Superior temporal gyrus (tissue), 1 donor: ENCODE measurements around the gene FHIT.

Experiments used
- DNase-seq: peaks from one replicate; pipeline ENCODE4 v3.0.0-alpha.2; 2016; ENCODE audit errors: extremely low spot score

The FHIT gene

DNA sequence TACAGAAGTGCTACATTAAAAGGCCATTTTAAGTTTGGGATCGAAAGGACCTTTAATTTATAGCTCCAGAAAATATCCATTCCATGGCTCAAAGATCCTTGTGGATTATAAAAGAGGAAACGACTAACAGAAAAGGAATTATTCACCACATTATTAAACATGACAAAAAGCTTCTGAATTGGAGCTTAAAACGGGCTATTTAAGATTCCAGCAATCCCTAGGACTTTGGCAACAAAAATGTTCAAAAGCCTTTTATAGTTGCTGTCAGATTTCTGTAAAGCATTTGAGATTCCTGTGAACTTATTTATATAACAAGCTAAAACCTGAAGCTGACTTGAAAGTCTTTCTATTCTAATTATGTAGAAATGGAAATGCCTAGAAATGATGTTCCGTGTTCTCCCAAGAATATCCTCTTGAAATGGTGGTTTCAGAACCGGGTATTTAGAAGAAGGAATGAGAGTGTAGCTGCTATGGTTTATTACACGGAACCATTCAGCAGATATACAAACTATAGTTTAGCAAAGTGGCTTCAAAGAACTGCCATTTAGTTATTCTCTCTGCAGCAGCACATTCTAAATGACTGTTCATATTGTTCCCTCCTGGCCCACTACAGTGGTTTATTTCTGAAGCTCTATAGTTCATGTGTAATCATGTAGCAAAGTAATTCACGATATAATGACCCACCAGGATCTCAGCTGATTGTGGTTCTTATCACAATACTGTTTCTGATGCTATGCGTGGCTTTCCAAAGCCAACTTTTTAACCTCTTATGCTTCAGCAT lies 961.7 kb downstream of the FHIT start:
- peak; percentile 62 for DNase-seq

DNA sequence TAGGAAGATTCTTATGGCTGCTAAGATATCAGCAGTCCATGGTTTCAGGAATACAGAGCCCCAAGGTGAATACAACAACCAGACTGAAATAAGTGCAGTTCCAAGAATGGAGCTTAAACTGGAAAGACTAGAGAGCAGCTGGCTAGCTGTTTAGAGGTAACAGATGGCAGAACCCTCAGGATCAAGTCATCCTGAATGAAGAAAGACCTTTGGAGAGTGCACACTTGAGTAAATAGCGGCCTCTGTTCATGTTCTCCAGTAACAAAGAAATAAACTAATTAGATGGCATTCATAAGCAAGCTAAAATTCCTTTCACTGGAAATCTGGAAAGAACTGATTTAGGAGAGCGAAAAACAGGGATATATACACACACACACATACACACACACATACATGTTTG lies 968.4 kb downstream of the FHIT start:
- DNase-seq = no peak

DNA sequence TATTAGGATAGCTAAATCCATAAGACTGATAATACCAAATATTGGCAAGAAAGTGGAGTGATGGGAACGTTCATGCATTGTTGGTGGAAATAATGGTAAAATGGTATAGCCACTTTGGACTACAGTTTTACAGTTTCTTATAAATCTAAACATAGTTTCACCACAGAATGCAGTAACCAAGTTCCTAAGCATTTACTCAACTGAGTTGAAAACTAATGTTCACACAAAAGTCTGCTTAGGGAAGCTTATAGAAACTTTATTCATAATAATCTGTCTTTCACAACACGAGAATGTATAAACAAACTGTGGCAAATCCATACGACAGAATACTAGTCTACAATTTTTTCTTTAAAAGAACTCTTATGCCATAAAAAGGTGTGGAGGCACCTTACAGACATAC lies 969.3 kb downstream of the FHIT start:
- no peak for DNase-seq

DNA sequence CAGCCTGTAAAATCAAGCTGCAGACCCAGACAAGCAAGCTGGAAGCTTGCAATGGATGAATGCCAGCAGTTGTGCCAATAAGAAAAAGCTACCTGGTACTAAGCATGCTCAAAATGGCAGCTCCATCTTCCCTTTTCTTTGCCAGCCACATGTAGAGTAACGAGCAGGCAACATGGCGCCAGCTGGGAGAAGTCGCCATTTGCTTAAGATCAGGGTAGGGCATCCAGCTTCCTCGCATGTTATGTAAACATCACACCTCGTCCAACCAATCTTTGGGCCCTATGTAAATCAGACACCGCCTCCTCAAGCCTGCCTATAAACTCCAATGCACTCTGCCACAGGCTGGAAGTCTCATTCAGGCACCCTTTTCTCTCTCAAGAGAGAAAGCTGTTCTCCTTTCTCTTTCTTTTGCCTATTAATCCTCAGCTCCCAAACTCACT lies 973.9 kb downstream of the FHIT start:
- no peak for DNase-seq

DNA sequence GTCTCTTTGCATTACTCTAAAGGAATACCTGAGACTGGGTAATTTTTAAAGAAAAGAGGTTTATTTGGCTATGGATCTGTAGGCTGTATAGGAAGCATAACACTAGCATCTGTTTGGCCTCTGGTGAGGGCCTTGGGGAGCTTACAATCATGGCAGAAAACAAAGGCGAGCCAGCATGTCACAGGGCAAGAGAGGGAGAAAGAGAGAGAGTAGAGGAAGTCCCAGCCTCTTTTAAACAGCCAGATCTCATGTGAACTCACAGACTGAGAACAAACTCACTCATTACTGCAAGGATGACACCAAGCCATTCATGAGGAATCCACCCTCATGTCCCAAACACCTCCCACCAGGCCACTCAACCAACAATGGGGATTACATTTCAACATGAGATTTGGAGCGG lies 974.6 kb downstream of the FHIT start:
- DNase-seq = no peak

DNA sequence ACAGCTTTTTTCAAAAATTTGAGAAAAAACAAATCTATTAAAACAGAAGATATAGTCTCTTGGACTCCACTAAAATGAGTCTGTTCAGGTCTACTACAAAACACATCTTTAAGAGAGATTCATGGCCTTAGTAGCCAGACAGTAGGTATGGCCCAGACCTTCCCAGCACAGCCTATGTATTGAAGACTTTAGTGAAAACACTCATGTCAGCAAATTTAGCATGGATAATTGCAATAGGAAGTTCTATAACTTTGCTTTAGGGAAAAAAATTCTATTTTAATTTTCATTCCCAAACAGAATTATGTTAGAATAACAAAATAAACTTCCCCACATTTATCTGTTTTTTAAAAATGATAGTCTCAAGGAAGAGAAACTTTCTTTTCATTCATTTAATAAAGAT lies 976.6 kb downstream of the FHIT start:
- DNase-seq = no peak

DNA sequence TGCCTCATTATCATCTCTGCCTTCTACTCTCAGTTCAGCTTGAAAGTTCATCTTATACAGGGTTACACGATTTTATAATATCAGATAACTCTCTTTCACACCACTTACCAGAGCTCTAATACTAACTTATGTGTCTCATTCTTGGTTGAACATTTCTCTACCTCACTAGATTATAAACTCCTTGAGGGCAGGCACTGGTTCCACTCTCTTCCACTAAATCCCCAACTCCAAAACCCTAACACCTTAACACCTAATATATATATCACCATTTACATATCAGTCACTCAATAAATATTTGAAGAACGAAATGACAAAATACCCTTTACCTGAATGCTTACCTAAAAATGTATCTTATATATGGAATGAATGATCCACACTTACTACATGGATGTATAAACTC lies 977.2 kb downstream of the FHIT start:
- no peak for DNase-seq

DNA sequence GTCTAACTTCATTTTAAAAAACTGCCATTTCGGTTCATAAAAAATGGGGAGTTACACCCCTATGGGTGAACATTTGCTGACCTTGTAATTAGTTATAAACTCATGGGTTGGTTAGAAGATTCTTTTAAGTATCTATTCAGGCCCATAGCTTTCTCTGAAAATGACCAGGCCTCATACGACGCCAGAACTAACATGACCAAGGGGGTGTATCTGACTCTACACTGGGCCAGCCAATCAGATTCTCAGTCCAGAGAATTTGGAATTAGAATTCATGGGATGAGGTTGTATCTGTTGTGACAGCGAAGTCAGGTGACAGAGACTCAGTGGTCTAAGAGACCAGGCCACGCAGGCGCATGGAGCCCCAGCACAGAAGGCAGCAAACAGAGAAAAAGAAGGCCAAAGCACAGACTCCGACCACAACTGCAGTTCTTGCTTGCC lies 981.4 kb downstream of the FHIT start:
- DNase-seq = no peak

DNA sequence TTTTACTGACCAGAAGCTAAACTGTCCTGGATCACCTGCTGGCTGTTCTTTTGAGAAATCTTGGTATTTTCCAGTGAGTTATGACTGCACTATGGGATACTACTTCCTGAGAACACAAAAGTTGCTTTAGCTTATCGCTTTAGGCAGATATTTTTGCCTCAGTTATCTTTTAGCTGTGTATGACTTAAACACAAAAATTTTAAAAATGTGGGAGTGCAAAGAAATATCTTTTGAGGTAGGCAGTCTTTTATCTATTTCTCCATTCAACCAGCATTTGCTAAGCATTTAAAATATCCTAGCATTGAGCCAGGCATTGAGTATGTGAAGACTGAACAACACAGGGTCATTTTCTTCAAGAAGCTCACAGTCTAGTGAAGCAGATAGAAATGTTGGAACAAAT lies 981.9 kb downstream of the FHIT start:
- DNase-seq = no peak

DNA sequence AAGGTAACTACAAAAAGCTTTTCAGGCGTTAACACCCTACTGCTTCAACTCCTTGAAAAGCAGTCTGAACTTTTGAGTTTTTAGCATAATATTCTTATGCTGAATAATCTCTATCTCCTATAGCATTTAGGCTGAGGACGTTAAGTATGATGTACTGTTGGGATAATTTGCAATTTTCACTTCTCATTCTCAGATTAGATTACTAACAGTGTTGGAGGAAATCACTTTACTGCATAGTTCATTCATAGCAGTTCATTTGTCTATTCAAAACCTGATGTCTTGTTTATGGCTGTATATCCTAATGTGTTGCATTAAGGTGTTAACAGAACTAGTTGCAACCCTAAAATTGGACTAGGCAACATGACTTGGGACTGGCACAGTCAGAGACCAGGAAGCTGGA lies 983.1 kb downstream of the FHIT start:
- no peak for DNase-seq

DNA sequence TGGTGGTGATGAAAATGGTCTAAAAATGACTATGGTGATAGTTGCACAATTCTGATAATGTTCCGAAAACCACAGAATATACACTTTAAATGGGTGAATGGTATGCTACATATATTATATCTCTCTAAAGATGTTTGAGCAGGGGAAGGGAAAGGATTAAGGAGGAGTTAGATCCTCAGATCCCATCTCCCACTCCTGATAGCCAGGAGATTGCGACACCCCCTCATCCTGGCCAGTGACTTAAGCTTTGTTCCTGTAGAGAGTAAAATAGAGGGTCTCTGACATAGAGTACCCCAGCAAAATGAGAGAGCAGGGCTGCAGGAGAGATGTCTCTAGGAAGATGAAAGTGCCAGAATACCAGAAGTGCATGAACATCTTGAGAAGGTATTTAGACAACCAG lies 984.8 kb downstream of the FHIT start:
- no peak for DNase-seq

DNA sequence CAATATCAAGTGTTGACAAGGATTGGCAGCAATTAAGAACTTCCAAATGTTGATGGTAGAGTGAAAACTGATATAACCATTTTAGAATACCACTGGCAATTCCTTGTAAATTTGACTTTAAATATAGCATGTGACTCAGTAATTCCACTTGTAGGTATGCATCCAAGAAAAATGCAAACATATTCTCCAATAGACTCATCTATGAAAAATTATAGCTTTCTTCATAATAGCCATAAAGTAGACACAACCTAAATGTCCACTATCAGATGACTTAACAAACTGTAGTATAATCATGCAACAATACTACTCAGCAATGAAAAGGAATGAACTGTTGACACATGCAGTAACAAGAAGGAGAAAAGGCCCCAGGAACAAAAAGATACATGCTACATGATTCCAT lies 988.1 kb downstream of the FHIT start:
- DNase-seq = no peak

DNA sequence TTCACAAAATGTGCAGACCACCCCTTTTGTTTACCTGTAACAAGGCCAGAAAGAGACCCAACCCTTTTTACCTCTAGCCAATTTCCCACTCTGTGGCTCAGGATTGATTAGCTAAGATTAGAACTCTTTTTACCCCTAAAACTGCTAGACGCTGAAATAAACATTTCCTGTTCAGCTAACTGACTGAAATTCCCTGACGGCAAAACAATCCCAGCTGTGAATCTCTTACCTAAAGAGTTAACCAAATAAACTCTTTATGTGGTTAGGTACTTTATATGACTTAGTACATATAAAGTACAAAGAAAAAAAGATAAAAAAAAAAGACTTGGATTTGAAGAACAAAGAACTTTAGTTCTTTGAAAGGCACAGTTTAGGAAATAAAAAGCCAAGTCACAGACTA lies 988.7 kb downstream of the FHIT start:
- no peak for DNase-seq

DNA sequence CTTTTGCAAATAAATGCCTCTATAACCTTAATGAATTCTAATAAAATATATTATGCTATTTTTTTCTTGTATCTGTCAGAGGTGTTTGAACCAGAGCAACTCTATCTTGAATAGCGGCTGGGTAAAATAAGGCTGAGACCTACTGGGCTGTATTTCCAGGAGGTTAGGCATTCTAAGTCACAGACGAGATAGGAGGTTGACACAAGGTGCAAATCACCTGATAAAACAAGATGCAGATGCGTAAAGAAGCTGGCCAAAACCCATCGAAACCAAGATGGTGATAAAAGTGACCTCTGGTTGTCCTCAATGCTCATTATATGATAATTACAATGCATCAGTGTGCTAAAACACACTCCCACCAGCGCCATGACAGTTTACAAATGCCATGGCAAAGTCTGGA lies 990.7 kb downstream of the FHIT start:
- no peak for DNase-seq

DNA sequence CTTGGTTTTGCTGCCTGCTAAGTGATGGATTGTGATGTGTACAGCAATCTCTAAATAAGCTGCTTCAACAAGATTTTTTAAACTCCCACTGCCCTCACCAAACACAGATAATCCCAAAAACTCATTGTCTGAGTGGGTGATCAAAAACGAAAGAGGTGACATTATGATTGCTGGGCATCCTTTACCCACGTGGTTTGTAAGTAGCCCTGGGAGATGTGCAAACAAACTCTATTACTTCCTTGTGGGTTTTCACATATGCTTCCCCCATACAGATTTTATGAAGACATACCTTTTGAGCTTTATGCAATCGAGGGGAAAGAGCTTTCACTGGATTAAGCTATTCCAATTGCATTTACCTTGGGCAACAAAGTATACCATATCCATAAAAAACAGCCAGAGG lies 1000.4 kb downstream of the FHIT start:
- no peak for DNase-seq

DNA sequence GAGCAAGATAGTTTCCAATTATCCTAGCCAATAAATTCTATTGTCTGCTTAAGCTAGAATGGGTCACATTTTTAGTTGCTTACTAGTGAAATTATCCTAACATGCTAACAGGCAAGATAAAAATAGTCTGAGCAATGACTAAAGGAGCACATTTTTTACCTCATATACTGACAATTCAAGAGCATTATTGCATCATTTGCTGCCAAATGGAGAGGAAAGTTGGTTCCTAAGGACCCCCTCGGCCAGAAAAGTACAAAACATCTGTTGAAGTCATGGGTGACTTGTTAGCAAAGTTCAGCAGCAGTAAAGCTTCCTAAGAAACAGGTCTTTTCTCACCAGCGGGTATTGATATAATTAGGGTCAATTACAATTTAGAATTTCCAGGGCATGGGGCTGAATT lies 1001.0 kb downstream of the FHIT start:
- DNase-seq = no peak

DNA sequence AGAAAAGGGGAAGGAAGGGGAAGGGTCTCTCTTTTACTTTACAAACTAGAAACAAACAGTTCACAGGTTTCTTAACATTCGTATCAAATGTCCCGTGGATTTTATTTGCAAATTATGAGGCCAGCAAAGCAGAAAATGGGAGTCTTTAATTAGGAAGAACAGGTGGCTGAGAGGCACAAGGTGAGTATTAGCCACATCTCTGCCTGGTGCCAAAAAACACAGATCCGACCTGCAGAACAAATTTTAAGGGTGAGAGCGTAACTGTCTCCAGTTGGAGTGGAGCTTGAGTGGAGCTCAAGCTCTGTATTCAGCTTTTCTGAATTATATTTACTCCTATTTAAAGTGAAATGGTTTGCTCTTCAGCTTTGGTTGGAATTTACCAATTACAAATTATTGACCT lies 1004.9 kb downstream of the FHIT start:
- no peak for DNase-seq

DNA sequence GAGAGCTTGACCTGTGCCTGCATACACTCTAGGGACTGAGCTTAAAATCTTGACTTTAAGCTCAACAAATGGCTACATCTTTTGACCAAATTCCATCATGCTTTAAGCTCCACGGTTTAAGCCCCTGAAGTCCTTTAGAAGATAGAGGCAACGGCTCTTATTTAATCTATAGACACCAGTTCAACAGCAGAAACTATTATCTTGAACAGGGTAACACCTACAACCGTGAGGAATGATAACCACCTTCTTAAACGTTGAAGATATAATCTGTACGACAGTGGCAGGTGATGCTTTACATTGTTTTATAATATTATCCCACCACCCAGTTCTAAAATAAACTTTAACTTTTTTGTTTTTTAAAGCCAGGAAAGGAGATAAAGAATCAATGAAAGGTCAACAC lies 1007.8 kb downstream of the FHIT start:
- DNase-seq = no peak

DNA sequence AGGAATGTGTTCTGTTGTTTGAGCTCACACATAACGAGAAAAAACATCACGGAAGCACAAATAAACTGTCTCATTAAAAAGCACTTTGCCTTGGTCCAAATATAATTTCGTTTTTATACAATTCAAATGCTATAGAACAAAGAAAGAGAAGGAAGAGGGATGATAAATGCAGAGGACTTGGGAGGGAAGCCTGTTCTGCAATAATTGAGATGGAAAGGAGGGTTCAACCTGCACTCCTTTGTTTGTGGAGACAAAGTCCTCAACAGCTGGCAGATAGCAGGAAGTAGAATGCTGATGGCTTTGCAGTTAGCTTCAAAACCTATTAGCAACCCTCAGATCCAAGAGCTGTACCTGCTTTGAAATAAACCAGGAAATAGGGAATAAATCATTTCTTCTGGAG lies 1010.8 kb downstream of the FHIT start:
- no peak for DNase-seq

DNA sequence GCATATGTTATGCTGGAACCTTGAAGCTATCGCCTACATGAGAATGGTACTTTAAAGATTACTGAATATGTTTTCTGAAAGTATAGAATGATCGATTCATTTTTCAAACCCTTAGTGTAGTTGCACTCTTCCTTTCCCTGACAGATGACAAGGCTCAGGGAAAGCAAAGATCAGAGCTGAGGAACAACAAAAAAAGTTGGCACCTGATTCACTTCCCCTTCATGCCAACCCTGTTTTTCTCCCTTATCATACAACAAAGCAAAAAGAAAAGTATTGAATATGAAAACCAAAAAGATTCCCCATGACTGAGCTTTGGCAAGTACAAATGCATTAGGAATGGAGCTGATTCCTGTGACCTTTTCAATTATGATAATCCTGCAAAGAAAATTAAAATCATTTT lies 1012.7 kb downstream of the FHIT start:
- no peak for DNase-seq

DNA sequence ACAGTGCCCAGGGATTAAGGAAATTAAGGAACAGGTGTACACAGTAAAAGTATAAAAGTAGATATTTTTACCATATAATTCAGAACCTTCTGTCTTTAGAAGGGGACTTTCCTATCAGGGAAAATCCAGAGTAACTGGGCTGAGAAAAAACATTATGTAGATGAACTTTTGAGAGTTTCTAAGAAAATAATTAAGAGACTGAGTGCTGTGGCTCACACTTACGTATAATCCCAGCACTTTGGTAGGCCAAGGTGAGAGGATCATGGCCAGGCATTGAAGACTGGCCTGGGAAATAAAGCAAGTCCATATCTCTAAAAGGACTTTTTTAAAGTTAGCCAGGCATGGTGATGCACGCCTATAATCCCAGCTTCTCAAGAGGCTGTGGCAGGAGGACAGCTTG lies 1021.8 kb downstream of the FHIT start:
- no peak for DNase-seq

DNA sequence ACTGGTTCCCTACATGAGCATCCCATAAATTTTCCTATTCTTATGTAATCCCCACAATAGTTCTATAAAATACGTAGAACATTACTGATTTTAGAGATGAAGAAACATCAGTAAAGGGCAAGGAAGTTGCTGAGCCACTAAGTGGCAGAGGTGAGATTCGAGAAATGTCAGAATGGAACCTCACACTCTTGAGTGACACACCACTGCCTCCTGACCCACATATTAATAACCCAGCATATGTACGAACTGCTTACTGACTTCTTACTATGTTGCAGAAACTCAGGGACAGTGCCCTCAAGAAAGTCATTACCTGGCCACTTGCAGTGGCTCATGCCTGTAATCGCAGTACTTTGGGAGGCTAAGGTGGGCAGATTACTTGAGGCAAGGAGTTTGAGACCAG lies 1022.4 kb downstream of the FHIT start:
- no peak for DNase-seq

DNA sequence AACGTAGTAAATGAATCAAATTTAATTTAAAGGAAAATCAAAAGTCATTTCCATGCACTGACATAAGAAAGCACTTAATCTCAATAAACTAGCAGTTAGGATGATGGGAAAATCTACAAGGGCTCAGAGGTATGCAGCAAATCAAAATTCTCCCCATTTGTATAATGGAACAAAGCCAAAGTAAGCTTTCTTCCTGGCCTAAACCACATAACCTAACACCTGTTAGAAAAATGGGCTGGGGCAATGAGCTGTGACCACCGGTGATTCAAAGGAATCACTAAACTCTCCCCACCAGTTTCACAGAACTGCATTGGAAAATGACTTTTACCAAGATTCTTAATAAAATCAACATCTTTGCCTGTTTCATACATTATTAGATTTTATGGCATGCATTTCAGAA lies 1024.3 kb downstream of the FHIT start:
- DNase-seq = no peak

DNA sequence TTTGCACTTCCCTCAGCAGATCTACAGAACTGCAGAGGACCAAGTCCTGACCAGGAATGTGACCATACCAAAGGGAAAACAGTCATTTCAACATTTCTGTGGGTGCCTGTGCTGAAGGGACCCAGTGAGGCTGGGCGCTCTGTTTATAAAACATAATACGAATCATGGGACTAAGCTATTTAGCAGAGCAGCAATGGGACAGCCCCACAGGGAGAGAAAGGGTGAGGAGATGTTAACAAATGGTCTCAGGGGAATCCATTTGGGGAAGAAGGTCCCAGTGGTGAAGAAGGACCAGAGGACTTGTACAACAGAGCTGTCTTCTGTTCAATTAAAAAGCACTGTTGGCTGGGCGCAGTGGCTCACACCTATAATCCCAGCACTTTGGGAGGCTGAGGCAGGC lies 1025.4 kb downstream of the FHIT start:
- no peak for DNase-seq
